NOMO-1 (cell line): Measurements from ENCODE around the gene INPP4B.

Source experiments
- DNase-seq, 2 experiments: peaks; one replicate each; lab custom pipeline; 2025; ENCODE audit not compliant: unreplicated experiment in 2 of 2; lab: John Stamatoyannopoulos, UW

Gene INPP4B

DNA sequence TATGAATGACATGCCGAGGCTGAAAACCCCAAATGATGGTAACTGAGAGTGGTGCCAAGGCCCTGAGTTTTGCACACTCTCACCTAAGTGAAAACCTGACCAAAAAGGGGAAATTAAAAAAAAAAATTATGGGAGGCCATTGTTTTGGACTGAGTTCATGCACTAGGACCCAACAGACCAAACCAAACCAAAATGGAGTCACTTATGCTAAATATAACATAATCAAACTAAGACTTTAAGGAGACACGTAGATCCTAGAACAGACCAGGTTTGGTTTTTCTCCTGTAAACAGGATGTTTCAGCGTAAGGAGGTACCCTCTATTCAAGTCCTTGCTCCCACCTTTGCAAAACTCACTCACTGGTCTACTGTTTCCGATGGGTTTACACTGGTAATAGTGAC is 453.0 kb downstream of the INPP4B start:
- no peak for DNase-seq

DNA sequence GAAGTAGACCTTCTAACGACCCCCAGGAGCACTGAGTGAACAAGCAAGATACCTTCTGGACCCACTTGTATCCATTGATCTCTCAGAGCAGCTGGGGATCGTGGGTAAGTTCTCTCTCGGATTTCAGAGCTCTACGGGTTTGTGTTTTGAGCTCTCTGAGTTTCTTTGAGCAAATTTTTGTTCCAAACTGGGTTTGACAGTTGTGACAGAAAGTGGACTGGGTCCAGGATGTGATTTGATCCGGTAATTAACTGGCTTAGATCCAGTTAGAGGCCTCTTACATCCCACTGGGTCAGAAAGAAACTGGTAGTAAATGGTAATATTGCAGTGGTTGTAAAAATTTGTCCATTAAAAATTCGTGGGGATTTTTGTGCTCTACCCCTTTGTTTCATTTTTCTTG is 459.2 kb downstream of the INPP4B start:
- no peak for DNase-seq

DNA sequence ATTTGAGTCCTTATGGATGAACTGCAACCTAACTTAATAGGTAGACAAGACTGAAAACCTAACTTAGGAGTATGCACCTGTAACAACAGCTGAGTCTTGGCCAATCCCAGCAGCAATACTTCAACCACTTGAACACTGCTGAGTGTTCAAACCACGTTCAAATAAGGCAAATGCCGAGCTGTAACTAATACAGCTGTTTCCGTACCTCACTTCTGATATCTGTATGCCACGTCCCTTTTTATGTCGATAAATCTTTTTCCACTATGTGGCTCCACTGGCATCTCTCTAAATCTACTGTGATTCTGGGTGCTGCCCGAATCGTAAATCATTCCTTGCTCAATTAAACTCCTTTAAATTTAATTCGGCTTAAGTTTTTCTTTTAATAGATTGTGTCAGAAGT is 459.7 kb downstream of the INPP4B start:
- DNase-seq = no peak

DNA sequence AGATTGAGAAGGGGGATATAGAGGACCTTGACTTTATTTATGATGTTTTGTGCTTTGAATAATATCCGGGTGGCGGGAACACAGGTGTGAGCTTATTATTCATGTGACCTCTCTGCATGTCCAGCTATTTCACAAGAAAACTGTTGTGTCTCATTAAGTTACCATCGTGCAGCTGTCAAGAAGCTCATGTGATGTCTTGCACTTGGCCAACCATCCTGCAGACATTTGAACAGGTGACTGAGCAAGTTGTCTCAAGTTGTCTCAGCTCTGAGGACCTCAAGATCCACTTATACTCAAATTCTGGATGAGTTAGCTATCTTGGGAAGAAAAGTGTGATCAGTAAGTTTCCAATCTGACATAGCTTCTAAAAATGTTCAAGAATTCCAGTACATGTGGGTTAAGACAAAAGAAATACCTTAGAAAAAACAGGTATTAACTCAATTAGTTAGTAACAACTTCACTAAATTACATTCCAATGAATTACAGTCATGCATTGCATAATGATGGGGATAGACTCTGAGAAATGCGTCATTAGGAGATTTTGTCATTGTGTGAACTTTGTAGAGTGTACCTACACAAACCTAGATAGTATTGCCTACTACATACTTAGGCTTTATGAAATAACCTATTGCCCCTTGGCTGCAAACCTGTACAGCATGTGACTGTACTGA is 462.2 kb downstream of the INPP4B start:
- DNase-seq = no peak

- DNase-seq = no peak
These were observed 462.7 kb downstream of the INPP4B start for GRCh38 chr4:142383354-142383753.

DNA sequence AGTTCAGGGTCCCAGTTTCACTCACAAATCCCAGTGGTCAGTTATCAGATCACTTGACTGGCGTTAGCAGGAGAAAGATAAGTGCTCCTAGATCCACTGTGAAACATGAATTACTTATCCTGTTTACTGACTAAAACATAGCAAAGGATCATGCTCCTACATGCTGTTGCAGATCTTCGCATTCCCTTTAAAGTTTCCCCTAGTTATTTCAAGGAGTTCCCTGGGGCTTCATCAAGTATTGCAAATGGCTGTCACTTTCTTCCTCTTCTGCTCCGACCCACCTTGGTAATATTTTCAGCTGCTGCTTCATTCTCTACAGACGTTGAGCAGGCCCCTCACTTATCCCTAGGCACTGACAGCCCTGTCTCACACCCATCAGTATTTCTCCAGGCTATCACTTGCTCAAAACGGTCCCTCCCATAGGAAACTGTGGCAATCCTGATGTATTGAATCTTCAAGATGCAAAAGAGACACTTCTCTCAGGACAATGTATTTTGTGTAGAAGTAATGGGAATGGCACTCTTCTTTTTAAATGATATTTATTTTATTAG is 466.0 kb downstream of the INPP4B start:
- DNase-seq = no peak

DNA sequence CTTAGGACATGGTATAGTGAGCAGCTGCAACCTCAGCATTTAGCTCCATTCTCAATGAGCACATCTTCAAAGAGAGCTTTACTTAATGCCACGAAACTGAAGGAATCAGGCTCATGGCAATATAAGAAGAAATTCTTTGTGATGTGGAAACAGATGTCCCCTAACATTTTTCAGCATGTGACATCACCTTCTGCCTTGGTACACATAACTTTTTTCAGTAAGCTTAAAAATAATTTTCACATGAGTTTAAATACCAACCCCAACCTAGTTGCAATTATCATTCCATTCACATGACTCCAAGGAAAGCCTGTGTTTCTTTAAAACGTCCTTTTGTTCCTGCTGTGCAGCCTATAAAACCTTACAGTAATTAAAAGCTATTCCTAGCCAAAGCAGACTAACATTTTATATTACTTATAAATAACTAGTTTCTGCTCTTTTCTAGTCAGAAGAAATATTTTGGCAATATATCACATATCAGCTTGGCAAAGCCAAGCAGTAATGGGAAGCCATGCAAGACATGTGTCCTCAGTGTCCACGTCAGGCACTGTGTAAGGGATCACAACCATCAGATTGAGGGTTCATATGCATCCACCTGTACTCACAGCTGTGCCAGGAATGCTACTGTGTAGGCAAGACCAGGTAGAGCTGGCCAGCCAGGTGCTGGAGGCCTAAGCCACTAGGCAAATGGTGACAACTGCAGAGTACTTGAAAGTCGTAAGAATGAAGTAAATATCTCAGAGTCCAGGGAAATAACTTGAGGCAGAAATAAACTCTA is 466.6 kb downstream of the INPP4B start:
- DNase-seq = no peak

DNA sequence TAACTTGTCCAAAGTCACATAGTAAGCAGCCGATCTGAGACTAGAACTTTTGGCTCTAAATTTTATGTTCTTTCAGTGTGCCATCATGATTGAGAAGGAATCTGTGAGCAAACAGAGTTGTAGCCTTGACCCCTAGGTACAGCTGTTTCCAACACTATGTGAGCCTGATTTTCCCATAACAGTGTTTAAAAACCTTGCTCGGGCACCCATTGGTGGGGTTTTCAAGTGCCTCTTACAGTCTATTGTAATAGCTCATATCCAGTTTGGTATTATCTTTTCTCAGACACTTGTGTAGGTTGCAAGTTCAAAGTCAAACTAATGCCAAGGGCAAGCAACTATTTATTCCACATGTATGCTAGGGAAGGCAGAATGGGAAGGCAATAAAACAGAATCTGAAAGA is 467.9 kb downstream of the INPP4B start:
- DNase-seq = no peak

DNA sequence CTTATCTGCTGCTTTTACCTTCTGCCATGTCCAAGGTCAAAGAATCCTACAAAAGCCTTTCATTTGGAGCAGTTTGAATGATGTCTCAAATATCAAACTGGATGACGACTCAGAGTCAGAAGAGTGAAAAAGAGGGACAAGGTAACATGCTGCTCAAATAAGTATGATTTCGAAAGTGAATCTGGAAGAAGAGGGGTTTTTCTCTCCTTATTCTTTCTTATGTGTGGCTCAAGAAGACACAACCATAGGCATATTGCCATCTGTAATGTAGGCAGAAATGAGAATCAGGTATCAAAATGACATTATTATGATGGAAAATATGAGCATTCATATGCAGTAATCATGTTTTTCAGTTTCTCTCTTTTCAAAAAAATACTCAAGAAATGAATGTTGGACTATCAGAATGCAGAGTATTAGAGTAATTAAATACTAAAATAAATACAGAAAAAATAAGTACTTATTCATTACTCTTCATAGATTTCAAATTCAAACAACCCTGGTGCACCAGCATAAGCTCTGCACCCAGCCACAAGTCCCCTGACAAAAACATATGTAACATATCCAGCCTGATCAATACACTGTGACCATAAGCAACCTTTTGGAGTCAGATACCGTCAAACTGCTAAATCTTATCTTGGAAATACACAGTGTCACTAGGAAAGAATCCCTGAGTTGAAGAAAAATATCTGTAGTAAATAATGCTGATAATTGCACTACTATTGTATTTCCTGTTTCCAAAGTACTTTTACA is 468.6 kb downstream of the INPP4B start:
- no peak for DNase-seq

- no peak for DNase-seq
These were observed 469.9 kb downstream of the INPP4B start for GRCh38 chr4:142376204-142376603.

GRCh38 chr4:142373610-142374009 is 472.5 kb downstream of the INPP4B start:
- no peak for DNase-seq

DNA sequence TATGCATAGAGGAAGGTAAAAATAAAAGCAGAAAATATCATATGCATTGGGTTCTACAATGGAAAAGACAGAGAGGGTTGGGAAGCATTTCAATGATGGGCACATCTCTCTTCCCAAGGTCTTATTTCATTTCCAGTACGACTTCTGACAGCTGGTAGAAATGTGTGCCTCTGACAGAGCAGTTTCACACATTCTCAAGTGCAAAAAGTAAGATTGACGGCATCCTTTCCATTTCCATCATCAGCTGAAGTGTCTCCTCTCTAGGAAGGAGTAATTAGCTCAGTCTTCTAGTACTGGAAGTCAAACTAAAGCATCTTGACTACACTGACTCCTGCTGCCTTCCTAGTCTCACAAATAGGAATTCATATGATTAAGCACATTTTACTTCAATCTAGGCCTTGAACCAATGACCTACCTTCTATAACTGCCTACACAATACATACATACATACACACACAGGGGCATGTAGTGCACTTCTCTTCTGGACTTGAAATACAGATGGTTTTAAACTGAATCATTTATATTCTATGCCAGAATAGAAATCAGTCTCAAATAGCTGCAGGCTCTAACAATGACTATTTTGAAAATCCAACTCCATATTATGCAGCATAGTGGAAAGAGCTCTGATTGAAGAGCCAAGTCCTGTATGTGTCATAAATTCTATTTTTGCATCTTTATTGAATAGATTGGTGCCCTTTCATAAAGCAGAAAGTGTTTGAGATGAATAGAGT is 473.4 kb downstream of the INPP4B start:
- DNase-seq = no peak

DNA sequence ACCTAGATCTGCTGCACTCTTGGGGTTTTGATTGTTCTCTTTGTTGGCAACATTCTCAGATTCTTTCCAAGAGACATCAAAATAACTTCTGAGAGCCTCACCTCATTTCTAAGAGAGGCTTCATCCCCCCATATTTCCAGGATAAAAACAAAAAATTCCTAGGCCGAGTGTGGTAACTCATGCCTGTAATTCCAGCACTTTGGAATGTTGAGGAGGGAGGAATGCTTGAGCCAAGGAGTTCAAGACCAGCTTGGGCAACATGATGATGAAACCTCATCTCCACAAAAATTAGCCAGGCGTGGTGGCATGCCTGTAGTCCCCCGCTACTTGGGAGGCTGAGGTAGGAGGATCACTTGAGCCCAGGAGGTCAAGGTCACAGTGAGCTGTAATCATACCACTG is 477.0 kb downstream of the INPP4B start:
- DNase-seq = no peak

- DNase-seq = peak in 1 of 2 experiments; percentile 20
These were observed 478.5 kb downstream of the INPP4B start for GRCh38 chr4:142367418-142368180.

DNA sequence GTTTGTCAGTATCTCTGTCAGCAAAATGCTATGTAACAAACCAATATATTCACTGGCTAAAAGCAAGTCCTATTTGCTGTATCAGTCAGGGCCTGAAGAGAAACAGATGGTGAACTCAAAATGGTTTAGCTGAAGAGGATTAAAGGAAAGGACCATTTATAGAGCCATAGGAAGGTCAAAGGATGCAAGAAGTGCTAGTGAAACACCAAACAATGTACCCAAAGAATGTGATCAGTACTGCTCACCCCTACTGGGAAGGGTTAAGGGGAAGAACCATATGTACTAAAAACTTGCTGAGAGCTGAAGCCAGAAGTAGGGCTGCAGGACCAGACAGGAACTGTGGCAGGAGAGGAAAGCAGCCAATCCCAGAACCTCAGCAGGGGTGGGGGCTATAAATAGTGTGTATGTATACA is 479.3 kb downstream of the INPP4B start:
- DNase-seq = no peak

DNA sequence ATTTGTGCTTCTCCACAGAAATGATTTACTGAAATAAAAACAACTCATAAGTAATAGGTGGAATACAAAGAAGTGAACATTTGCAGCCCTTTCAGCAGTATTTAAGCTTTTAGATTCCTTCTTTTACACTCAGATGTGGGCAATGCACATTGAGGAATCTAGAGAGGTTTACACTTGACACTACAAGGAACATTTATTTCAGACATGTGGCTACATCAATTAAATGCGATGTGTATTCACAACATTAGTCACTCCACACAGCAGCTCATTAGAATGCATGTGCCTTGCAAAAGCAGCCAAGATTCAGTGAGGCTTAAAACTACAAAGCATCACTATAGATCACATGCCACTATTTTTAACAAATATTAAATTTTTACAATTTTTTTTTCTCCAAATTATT is 480.7 kb downstream of the INPP4B start:
- no peak for DNase-seq

DNA sequence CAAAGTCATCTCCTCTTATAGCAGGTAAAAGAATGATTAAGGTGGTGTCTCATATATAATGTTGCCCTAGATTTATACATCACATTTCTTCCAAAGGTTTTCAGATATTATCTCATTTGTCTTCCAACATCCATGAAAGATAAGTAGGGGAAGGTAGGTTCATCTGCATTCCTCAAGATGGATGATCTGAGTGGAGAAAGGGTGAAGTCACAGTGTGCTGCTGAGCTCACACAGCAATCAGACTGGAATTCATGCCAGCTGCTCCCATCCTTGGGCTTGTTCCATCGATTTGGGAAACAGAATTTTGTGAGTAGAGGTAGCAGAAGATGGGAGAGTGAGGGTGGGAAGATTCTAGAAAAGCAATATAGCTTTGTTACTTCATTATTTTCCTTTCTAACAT is 482.4 kb downstream of the INPP4B start:
- no peak for DNase-seq

- DNase-seq = no peak
These were observed 484.1 kb downstream of the INPP4B start for GRCh38 chr4:142361981-142362380.

- no peak for DNase-seq
These were observed 485.4 kb downstream of the INPP4B start for GRCh38 chr4:142360657-142361056.

- no peak for DNase-seq
These were observed 487.4 kb downstream of the INPP4B start for GRCh38 chr4:142358656-142359055.
